Retina (tissue), 1 donor: ENCODE data around the gene ZNRD2.

Experiments used
- DNase-seq: peaks from one replicate; pipeline ENCODE4 v3.0.0-alpha.2; 2016

ZNRD2 gene

GRCh38 chr11:65611758-65612603, 41.7 kb downstream of the ZNRD2 start:
- DNase-seq = no peak

- DNase-seq = no peak
Observed at GRCh38 chr11:65612691-65613090, 42.4 kb downstream of the ZNRD2 start.

- DNase-seq = no peak
Observed at GRCh38 chr11:65613091-65613928, 43.0 kb downstream of the ZNRD2 start.

GRCh38 chr11:65615229-65615949, 45.1 kb downstream of the ZNRD2 start, which contains the start of gene PCNX3:
PCNX3 (plus strand) TSS chr11:65615776; CDS start chr11:65616312, 536 bp downstream.
- peak; percentile 100 for DNase-seq

GRCh38 chr11:65615950-65616574, 45.8 kb downstream of the ZNRD2 start:
- DNase-seq = no peak

GRCh38 chr11:65616575-65617001, 46.3 kb downstream of the ZNRD2 start:
- no peak for DNase-seq

- DNase-seq = no peak
Observed at GRCh38 chr11:65617136-65617850, 47.0 kb downstream of the ZNRD2 start.

- no peak for DNase-seq
Observed at GRCh38 chr11:65617990-65618751, 47.9 kb downstream of the ZNRD2 start.

- DNase-seq = no peak
Observed at GRCh38 chr11:65618763-65619162, 48.5 kb downstream of the ZNRD2 start.

- no peak for DNase-seq
Observed at GRCh38 chr11:65619281-65619928, 49.1 kb downstream of the ZNRD2 start.

GRCh38 chr11:65620666-65621065, 50.4 kb downstream of the ZNRD2 start:
- DNase-seq = no peak

- DNase-seq = no peak
Observed at GRCh38 chr11:65621460-65621859, 51.2 kb downstream of the ZNRD2 start.
